ENCODE data around the gene GSX2. TPM values are rescaled to one million over a fixed set of nuclear protein-coding genes. Genes with fewer than 3 reads are reported as not detected.
"Not testable (repeated sequence)": the region's sequence is repeated elsewhere in the genome, so short reads cannot be mapped to it uniquely, and the experiment has no call there.

Gene GSX2
- not detected in 2 replicates for total RNA-seq

DNA sequence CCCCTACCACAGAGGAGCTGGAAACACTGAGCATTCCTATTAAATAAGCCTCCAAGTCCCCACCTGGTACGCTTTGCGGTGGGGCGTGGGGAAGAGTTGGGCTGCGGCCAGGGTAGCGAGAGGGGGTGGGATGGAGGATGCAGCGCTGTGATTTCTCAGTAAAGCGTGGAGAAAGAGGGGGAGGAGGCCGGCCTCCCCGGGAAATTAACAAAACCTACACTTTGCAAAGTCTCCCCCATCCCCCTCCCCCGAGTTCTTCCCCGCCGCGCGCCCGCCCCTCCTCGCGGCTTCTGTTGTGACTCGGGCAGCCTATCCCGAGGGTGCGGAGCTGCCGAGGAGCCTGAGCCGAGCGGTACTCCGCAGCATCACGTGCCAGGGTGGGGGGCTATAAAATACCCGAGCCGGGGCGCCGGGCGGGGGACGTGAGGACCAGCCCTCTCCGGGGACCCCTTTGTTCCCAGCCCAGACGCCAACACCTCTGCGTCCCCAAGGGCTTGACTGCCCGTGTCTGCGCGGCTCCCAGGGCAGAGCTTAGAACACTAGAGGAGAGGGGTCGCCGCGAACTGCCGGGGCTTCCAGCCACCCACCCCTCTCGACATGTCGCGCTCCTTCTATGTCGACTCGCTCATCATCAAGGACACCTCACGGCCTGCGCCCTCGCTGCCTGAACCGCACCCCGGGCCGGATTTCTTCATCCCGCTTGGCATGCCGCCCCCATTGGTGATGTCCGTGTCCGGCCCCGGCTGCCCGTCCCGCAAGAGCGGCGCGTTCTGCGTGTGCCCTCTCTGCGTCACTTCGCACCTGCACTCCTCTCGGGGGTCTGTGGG, at the start of gene GSX2:
Gene GSX2, plus strand, starts transcription at position 416 of the 827 bp plus-strand sequence. Its CDS starts 182 bp downstream, at position 598.
- ChIA-PET CTCF (interaction anchor here (1.7 kb wide), 1 partner anchor 133 kb away, joined by 4 read pairs; no protein-coding TSS in a partner anchor), POLR2A (interaction anchor here (0.6 kb wide), 1 partner anchor 1378 kb away, joined by 4 read pairs; no protein-coding TSS in a partner anchor)
- peak within 1 kb of the TSS; percentile 64 for H3K4me3 Mint-ChIP-seq
- H3K36me3 Mint-ChIP-seq (ENCODE audit: low read depth) = no peaks in the 10 kb centered on the region
- intact Hi-C loops (cut with micrococcal nuclease) = loop anchor here (1.0 to 10.0 kb wide), 4 partner anchors 9 to 395 kb away; no protein-coding TSS in a partner anchor
- H3K9me3 Mint-ChIP-seq = no peaks in the 10 kb centered on the region
- peak; percentile 16 for ATAC-seq (ENCODE audit: low read depth)
- H3K27me3 Mint-ChIP-seq = peaks cover 77% of the 10 kb centered on the region
- TF ChIP-seq, protein P1, sequence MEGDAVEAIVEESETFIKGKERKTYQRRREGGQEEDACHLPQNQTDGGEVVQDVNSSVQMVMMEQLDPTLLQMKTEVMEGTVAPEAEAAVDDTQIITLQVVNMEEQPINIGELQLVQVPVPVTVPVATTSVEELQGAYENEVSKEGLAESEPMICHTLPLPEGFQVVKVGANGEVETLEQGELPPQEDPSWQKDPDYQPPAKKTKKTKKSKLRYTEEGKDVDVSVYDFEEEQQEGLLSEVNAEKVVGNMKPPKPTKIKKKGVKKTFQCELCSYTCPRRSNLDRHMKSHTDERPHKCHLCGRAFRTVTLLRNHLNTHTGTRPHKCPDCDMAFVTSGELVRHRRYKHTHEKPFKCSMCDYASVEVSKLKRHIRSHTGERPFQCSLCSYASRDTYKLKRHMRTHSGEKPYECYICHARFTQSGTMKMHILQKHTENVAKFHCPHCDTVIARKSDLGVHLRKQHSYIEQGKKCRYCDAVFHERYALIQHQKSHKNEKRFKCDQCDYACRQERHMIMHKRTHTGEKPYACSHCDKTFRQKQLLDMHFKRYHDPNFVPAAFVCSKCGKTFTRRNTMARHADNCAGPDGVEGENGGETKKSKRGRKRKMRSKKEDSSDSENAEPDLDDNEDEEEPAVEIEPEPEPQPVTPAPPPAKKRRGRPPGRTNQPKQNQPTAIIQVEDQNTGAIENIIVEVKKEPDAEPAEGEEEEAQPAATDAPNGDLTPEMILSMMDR (IDR thresholded peaks at IDR 0.05) = no peak
- H3K27ac Mint-ChIP-seq = no peak within 1 kb of the TSS
- peaks cover 52% of the 10 kb centered on the region for H3K4me1 Mint-ChIP-seq
- no peak for DNase-seq

- H3K27me3 Mint-ChIP-seq = no peaks in the 10 kb centered on the region
- TF ChIP-seq, protein P1 (IDR thresholded peaks at IDR 0.05) = no peak
- intact Hi-C loops (cut with micrococcal nuclease) = no loop called here
- H3K9me3 Mint-ChIP-seq = no peaks in the 10 kb centered on the region
- ATAC-seq (ENCODE audit: low read depth) (no peak), DNase-seq (no peak)
- CTCF ChIA-PET = no interaction called here
- H3K27ac Mint-ChIP-seq = no peak overlapping the region
- peaks cover 23% of the 10 kb centered on the region for H3K36me3 Mint-ChIP-seq (ENCODE audit: low read depth)
- POLR2A ChIA-PET = no interaction called here
- no peak overlapping the region for H3K4me3 Mint-ChIP-seq
- H3K4me1 Mint-ChIP-seq = peaks cover 20% of the 10 kb centered on the region
Observed at GRCh38 chr4:54050214-54050904, 49.6 kb upstream of the GSX2 start.

DNA sequence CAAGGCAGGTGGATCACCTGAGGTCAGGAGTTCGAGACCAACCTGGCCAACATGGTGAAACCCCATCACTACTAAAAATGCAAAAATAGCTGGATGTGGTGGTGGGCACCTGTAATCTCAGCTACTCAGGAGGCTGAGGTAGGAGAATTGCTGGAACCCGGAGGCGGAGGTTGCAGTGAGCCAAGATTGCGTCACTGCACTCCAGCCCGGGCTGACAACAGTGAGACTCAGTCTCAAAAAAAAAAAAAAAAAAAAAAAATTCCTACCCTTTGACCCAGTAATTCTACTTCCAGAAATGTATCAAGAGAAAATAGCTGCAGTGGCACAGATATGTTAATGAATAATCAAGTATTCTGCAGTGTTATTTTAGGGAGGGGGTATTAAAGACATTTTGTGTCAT, 46.6 kb upstream of the GSX2 start:
- H3K27me3 Mint-ChIP-seq; H3K27ac Mint-ChIP-seq; H3K9me3 Mint-ChIP-seq; CTCF ChIA-PET; DNase-seq; intact Hi-C loops (cut with micrococcal nuclease); H3K4me3 Mint-ChIP-seq; ATAC-seq (ENCODE audit: low read depth); POLR2A ChIA-PET: not testable (repeated sequence)
- Mint-ChIP-seq H3K4me1 (peaks cover 44% of the 10 kb centered on the region), H3K36me3 (ENCODE audit: low read depth) (peaks cover 16% of the 10 kb centered on the region)

- ATAC-seq (ENCODE audit: low read depth) = no peak
- H3K27ac Mint-ChIP-seq = no peak overlapping the region
Observed at GRCh38 chr4:54054501-54054900, 45.5 kb upstream of the GSX2 start.

GRCh38 chr4:54055494-54055893, 44.5 kb upstream of the GSX2 start:
- H3K27ac Mint-ChIP-seq = no peak overlapping the region
- no peaks in the 10 kb centered on the region for H3K9me3 Mint-ChIP-seq
- TF ChIP-seq, protein P1 (IDR thresholded peaks at IDR 0.05) = no peak
- no peak overlapping the region for H3K4me3 Mint-ChIP-seq
- ATAC-seq (ENCODE audit: low read depth) (no peak), DNase-seq (no peak)
- H3K27me3 Mint-ChIP-seq = no peaks in the 10 kb centered on the region
- H3K36me3 Mint-ChIP-seq (ENCODE audit: low read depth) = peaks cover 21% of the 10 kb centered on the region
- intact Hi-C loops (cut with micrococcal nuclease) = no loop called here
- CTCF ChIA-PET = no interaction called here
- peaks cover 57% of the 10 kb centered on the region for H3K4me1 Mint-ChIP-seq
- POLR2A ChIA-PET = no interaction called here

More at GRCh38 chr4:54054501-54054900, 45.5 kb upstream of the GSX2 start:
- ChIA-PET CTCF (no interaction called here), POLR2A (no interaction called here)
- H3K27me3 Mint-ChIP-seq = no peaks in the 10 kb centered on the region
- TF ChIP-seq, protein P1 (IDR thresholded peaks at IDR 0.05) = no peak
- intact Hi-C loops (cut with micrococcal nuclease) = no loop called here
- peaks cover 15% of the 10 kb centered on the region for H3K36me3 Mint-ChIP-seq (ENCODE audit: low read depth)
- H3K9me3 Mint-ChIP-seq = no peaks in the 10 kb centered on the region
- no peak overlapping the region for H3K4me3 Mint-ChIP-seq
- H3K4me1 Mint-ChIP-seq = peaks cover 49% of the 10 kb centered on the region
- no peak for DNase-seq

Data from activated B cell treated with CpG ODN at 0.5 μM for 24 hours (primary cell).